ENCODE data around the gene NEK6.

NEK6 gene

GRCh38 chr9:124263213-124263612, 5.5 kb downstream of the NEK6 start:
- no peak for TF ChIP-seq ZFX (IDR thresholded peaks at IDR 0.05; ENCODE audit: borderline replicate concordance)
- TF ChIP-seq, protein P1, sequence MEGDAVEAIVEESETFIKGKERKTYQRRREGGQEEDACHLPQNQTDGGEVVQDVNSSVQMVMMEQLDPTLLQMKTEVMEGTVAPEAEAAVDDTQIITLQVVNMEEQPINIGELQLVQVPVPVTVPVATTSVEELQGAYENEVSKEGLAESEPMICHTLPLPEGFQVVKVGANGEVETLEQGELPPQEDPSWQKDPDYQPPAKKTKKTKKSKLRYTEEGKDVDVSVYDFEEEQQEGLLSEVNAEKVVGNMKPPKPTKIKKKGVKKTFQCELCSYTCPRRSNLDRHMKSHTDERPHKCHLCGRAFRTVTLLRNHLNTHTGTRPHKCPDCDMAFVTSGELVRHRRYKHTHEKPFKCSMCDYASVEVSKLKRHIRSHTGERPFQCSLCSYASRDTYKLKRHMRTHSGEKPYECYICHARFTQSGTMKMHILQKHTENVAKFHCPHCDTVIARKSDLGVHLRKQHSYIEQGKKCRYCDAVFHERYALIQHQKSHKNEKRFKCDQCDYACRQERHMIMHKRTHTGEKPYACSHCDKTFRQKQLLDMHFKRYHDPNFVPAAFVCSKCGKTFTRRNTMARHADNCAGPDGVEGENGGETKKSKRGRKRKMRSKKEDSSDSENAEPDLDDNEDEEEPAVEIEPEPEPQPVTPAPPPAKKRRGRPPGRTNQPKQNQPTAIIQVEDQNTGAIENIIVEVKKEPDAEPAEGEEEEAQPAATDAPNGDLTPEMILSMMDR (IDR thresholded peaks at IDR 0.05) = no peak
- no peak overlapping the region for H3K27ac ChIP-seq

DNA sequence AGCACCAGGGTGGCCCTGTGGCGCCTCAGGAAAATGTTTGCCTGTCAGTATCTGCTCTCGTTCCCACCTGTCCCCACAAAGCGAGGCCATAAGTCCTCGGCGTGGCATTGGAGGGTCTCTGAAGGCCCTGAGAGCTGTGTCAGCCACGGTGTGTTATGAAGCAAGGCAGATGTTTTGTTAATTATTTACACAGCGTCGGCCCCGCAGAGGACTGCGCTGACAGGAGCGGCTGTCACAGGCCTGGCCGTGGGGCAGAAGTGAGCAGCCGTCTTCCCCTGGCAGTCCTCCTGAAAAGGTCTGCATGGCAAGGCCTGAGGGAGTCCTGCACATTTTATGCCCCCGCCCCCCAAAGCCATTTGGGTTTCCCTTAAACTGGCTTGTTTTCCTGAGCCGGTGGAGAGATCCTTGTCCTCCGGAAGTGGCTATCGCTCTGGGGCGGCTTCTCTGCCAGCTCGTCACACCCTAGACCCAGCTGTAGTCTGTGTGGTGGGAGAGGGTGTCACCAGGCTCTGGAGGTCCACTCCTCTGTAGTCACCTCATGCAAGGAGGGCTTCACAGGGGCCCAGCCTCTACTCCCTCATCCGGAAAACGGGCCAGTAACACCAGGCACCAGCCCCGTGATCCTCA, 6.2 kb downstream of the NEK6 start:
- H3K27ac ChIP-seq = no peak overlapping the region
- no peak for TF ChIP-seq ZFX (IDR thresholded peaks at IDR 0.05; ENCODE audit: borderline replicate concordance)
- TF ChIP-seq, protein P1 (IDR thresholded peaks at IDR 0.05) = no peak

DNA sequence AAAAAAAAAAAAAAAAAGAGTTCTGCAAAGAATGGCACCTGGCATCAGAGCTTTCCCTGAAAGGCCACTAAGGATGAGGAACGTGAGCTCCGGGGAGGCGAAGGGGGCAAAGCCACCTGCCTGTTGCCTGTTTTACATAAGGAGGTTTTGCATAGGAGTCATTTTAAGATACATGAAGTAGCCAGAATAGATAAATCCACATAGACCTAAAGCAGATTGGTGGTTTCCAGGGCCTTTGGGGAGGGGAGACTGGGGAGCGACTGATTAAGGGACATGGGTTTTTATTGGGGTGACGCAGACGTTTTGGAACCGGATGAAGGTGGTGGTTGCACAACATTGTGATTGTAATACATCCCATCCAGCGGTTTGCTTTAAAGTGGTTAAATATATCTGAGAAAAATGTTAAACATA, 7.1 kb downstream of the NEK6 start:
- TF ChIP-seq, protein P1 (IDR thresholded peaks at IDR 0.05) = no peak
- TF ChIP-seq ZFX (IDR thresholded peaks at IDR 0.05; ENCODE audit: borderline replicate concordance) = no peak
- no peak overlapping the region for H3K27ac ChIP-seq

GRCh38 chr9:124265551-124265950, 7.8 kb downstream of the NEK6 start:
- H3K27ac ChIP-seq = no peak overlapping the region
- TF ChIP-seq ZFX (IDR thresholded peaks at IDR 0.05; ENCODE audit: borderline replicate concordance) = no peak
- TF ChIP-seq, protein P1 (IDR thresholded peaks at IDR 0.05) = no peak

GRCh38 chr9:124266139-124266825, 8.5 kb downstream of the NEK6 start:
- TF ChIP-seq, protein P1 (IDR thresholded peaks at IDR 0.05) = no peak
- TF ChIP-seq ZFX (IDR thresholded peaks at IDR 0.05; ENCODE audit: borderline replicate concordance) = no peak
- no peak overlapping the region for H3K27ac ChIP-seq

DNA sequence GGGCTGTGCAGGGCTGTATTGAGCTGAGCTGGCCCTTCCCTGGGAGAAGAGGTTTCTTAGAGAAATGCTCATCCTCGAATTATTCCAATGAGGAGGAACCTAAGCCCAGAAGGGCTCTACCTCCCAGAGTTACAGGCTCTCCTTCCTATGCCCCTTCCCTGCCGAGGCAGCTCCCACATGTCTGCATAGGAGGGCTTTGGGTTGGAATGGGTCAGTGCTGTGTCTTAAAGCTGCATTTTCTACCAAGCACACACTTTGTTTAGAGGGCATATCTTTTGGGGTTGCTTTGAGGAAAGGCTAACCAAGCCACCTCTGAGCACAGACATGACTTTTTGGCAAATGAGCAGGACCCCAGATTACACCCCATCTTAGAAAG, 9.1 kb downstream of the NEK6 start:
- no peak for TF ChIP-seq ZFX (IDR thresholded peaks at IDR 0.05; ENCODE audit: borderline replicate concordance)
- TF ChIP-seq, protein P1 (IDR thresholded peaks at IDR 0.05) = no peak
- H3K27ac ChIP-seq = no peak overlapping the region

DNA sequence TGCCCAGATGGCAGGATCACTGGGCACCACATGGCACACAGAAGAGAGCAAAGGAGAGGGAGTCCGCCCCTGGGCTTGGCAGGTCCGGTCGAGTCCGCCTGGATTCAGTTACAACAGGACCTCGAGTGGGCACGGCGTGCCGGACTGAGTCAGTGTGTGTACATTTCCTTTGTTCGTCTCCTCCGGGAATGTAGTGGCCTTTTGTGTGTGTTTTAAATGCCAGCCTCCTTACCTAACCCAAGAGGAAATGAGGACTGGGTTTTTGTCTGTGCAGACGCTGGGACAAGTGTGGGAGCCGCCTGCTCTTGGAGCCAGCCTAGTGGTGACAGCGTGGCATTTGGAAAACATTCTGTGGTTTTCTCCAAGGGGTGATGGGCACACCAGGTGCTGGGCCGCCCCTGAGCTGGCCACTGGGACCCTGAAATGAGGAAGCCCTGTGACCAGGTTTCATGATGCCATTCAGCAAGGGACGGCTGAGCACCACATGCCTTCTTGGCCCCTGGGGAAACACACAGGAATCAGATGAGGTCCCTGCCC, 9.6 kb downstream of the NEK6 start:
- TF ChIP-seq, protein P1 (IDR thresholded peaks at IDR 0.05) = no peak
- TF ChIP-seq ZFX (IDR thresholded peaks at IDR 0.05; ENCODE audit: borderline replicate concordance) = no peak
- no peak overlapping the region for H3K27ac ChIP-seq

Data from 22Rv1 (cell line).